HG03060 (cell line): ENCODE measurements around the gene BRD7.

Experiments used
- ATAC-seq: cut with Tn5 transposase; IDR thresholded peaks from one replicate; pipeline ENCODE4 v1.9.1; 2021; ENCODE audit warnings: low read depth, moderate number of reproducible peaks; ENCODE audit not compliant: unreplicated experiment

Gene BRD7

DNA sequence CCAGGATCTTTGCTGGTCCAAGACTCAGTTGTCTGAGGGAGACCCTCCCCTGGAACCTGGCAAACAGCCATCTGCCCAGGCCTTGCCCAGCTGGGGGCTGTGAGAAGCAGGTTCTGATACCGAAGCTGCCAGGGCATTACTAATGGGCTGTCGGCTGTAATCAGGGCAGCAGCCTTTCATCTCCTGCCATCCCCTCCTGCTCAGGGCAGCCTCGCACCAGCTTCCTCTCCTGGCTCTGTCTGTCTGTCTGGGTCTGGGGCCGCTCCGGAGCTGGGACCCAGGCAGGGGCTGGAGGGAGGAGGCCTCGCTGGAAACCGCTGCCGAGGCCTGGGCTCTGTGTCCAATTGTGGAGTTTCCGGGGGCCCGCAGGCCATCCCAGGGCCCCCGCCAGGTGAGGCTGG, 21.6 kb upstream of the BRD7 start:
- no peak for ATAC-seq

DNA sequence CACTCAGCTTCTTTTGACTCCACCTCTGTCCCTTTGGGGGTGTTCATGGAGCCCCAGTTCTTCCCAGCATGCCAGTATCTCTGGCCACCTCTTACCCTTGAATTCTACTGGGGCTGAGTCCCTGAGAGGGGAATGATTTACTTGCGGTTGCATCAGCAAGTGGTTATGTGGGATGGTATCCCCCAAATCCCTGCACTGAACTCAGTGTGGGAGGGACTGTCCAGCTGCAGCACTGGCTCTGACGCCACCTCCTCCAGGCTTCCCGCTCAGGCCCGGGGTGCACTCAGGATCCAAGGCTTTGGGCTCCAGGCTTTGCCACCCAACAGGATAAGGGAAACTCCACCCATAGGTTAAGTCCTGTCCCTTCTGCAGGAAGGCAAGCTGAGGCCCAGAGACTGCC, 21.1 kb upstream of the BRD7 start:
- ATAC-seq = no peak

DNA sequence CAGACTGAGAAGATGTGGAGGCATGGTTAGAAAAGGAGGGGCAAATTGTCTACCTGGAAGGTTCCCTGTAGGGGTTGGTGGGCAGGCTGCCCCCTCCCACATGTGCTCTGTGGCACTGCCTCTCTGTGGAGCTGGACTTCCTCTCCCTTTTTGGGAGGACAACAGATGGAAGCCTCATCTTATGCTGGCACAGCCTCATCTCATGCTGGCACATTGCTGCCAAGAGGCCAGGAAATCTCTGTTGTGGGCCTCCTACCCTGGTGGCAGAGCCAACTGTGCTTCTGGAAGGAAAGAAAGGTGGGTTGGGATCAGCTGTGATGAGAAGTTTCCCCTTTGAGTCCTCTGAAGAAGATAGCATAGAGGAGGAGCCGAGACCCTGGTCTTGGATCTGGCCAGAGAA, 19.7 kb upstream of the BRD7 start:
- no peak for ATAC-seq

DNA sequence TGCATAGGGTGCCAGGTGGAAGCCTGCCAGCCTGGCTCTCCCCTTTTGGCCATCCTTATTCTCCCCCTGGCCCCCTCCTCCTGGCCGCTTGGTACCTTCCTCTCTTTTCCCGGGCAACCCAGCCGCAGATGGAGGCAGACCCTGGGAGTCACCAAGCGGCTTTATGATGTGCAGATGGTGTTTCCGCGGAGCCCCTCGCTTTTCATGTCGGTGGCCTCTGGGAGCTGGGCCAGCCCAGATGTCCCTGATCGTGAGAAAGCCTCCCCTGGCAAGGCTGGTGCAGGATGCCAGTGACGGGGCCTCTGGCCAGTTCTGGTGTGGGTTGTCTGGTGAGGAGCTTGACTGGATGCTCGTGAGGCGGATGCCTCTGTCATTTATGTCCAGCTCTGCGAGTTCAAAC, 18.0 kb upstream of the BRD7 start:
- ATAC-seq = no peak

DNA sequence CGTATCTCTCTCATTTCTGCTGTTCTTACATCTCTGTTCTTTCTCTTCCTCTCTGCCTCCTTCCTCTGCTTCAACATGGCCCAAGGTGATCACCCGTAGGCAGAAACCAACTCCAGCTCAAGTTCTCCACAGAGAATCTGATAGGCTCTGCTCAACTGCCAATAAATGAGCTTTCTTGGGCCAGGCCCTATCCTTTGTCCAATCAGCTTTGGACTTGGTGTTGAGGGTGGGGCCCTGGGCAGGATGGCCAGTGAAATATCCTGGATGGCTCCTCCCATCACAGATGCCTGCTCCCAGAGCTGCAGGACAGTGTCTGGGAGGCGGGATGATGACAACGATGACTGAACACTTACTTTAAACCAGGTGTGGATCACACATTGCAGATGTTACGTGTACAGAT, 17.4 kb upstream of the BRD7 start:
- ATAC-seq = no peak

DNA sequence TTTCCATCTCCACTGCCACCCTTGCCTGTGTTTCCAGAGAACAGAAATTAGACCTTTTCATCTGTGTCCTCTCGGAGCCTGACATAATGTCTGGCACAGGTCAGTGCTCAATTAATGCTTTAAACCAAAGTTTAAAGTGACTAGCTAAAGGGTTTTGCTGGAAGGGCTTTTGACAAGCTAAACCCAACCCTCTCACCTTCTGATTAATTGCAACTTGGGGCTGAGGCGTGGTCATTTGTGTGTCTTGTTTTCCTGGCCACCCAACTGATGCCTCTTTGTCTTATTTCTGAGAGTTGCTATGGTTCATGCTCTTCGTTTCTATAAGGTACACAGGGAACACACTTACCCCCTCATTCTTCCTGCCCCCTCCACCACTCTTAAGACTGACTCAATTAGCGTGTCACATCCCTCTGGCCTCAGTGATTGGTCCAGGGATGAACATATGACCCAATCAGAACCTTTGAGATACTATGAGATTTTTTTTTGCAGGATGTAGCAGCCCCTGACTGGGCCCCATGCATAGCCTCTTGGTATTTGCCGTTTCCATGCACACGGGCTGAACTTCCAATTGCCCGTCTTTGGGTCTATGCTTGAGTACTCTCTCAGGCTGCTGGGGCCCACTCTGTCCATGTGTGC, 15.8 kb upstream of the BRD7 start:
- no peak for ATAC-seq

DNA sequence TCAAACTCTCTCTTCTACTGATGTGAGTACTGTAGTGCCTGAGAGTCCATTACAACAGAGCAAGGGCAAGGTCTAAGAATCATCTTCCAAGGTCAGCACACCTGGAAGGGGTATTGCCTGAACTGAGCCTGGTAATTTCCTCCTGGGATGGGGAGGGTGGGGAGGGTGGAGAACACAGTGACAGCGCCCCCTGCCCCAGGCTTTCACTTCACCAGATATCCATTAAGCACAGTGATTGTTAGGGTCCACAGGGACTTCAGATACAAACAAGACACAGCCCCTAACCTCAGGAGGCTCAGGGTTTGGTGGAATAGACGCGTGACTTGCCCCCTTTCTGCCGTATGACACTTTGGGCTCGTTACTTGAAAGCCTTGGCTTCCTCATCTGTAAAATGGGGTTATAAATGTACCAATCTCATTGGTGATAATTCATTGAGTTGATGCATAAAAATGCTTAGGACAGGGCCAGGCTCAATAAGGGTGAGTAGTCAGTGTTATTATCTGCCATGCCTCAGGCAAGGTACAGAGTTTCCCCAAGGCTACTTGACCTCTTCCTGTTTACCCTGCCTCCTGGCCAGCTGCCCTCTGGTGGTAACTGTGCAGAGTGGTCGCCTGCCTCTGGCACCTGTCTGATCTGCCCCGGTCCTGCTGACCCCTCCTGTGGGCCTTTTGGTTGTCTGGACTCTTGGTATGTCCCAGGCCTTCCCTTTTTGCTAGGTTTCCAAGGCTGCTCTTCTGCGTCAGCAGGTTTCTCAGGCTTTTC, 13.1 kb upstream of the BRD7 start:
- no peak for ATAC-seq

DNA sequence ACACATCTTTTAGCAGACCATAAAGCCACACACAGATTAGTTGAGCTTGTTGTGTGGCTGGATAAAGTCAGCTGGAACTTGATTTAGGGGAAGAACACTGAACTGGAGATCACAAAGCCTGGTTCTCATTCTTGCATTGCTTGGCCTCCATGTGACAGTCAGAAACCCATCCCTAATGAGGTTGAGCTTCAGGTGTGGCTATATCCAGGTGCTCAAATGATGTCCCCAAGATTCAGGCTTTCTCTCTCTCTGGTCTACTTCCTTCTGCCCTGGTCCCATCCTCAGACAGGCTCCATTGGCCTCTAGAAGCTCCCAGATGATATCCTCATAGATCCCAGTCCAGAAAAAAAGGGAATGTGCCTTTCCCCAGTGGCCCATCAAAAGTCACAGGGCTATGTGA, 9.6 kb upstream of the BRD7 start:
- ATAC-seq = no peak

DNA sequence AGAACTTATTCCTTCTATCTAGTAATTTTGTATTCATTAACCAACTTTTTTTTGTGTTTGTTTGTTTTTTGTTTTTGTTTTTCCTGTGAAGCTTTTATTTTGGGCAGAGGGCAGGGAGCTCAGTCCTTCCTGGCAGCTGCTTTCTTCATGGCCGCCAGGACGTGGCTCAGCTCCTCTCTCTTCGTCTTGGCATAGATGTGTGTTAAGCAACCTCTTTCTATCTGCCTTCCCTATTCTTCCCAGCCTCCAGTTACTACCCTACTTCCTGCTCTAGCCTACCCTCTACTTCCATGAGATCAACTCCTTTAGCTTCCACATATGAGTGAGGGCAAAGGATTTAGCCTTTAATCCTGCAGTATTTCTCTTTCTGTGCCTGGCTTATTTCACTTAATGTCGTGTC, 8.2 kb upstream of the BRD7 start:
- no peak for ATAC-seq

DNA sequence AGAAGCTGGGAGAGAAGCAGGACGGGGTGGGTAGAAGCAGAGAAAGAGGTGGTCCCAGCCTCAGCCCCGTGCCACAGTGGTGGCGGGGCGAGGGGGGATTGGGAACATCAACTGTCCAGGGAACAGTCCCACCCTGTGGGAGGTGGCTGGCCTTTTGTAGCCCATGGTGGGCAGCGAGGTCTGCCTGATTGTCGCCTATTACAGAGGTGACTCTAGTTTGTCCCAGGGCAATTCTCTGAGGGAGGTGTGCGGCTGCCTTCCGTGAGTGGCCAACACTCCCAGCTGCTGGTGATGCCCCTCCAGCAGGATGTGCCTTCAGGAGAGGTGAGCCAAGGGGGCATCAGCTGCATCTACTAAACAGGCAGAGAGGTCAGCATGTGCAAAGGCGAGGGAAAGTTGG, 5.0 kb upstream of the BRD7 start:
- no peak for ATAC-seq

DNA sequence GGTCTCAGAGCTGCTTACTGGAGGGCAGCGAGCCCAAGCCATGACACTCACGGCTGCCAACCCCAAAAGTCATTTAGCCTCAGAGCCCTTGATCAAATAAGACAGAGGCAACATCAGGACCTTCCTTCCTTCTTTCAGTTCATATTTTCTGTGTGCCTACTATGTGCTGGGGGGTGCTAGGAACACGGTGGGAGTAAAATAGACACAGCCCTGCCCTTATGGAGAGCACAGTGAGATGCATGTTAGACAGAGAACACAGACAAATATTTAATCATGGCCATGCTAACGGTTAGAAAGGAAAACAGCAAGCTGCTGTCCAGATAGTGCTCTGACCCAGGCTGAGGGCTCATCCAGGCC, 4.5 kb upstream of the BRD7 start:
- no peak for ATAC-seq

DNA sequence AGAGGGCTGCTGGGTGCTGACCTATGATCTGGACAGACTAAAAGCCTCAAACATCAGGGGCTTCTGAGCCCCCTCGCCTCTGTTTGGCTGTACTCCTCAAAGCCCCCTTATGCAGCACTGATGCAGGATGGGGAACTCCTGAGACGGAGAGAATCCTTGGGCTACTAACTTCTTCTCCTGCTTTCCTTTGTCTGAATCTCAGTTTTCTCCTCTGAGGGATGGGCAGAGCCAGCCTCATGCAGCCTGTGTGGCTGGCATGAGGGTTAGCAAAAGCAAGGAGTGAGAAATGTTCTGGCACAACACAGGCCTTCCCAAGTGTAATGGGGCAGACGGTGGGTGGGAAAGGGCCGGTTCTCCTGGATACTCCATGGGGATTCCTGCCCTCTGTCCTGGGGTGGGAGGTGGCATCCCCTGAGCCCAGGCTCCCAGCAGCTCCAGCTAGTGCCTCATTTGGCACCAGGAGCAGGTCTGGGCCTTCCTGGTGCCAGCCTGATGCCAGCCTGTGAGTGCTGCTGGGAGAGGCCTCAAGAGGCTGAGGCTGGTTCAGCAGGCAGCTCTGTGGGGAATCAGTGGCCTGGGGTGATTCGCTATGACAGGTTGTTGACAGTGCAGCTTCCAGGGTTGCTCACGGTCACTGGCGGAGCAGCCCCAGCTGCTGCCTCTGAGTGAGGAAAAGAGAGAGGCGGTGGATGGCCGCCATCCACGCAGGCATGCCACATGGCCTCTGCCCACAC, 4.0 kb upstream of the BRD7 start:
- ATAC-seq = no peak

DNA sequence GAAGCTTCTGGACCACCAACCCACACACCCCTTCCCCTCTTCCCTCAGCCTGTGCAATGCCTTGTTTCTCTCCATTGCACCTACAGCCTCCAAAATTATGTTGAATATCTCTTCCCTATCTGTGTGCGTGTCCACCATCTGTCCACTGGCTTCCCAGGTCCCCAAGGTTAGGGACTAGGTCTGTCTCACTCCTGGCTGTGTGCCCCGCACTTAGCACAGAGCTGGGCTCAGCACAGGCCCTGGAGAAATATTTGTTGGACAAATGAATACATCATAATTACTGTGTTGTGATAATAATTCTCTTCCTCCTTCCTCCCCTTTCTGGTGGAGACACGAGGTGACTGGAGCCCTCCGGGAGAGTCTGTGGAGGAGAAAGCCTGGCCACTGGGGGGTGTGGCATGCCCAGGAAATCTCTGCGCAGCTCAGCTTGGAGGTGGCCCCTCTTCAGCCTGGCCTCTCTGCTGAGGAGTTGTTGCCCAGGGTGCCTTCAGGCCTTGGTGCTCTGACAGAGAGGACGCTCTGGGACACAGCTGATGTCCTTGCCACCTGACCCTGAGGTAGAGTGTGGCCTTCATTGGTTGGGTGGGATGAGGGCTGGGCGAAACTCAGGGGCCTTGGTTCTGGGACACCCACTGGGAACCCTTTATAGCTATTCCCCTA, 3.3 kb upstream of the BRD7 start:
- no peak for ATAC-seq

DNA sequence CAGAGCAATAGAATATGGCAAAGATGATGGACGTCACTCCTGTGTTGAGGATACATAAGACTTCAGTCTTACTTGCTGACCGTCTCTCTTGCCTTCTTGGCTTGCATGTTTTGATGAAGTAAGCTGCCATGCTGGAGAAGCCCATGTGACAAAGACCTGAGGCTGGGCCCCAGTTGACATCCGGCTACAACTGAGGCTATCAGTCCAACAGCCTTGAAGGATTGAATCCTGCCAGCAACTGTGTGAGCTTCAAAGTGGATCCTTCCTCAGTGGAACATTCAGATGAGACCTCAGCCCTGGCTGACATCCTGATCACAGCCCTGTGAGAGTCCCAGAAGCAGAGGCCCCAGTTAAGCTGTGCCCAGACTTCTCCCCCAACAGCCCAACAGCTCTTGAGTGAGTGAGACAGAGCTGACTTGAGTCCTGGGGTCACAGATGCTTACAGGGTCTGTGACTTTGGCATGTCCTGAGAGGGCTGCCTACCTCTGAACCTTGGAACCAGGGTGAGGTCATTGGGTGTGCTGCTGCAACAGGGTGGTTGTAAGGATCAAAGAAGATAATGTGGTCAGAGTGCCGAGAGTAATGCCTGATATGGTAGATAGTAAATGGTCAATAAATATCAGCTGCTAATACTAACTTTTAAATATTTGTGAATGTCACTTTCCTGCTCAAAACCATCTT, 2.4 kb upstream of the BRD7 start:
- ATAC-seq = no peak

DNA sequence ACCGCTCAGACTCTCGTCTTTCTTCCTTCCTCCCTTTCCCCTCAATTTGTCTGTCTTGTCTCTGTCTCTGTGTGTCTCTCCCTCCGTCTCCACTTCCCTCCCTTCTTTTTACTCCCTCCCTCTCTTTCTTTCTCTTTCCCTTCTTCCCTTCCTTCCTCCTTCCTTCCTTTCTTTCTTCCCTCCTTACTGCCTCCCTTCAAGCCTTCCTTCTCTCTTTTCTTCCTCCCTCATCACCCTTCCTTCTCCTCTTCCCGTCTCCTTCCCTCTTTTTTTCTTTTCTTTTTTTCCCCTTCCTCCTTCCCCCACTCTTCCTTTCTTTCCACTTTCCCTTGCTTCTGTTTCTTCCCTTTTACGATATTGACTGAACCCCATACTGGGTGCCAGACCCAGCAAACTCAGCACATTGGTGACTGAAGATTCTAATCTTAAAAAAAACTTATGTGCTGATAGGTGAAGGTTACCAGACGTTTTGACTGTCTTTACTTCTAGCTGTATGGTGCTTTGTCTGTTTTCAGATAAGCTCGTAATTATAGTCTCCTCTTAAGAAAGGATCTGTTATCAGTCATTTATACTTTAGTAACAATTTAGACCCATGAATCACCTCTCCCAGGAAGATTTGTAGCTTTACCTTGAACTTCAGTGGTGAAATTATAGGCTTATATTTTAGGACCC, 481 bp upstream of the BRD7 start:
- no peak for ATAC-seq

DNA sequence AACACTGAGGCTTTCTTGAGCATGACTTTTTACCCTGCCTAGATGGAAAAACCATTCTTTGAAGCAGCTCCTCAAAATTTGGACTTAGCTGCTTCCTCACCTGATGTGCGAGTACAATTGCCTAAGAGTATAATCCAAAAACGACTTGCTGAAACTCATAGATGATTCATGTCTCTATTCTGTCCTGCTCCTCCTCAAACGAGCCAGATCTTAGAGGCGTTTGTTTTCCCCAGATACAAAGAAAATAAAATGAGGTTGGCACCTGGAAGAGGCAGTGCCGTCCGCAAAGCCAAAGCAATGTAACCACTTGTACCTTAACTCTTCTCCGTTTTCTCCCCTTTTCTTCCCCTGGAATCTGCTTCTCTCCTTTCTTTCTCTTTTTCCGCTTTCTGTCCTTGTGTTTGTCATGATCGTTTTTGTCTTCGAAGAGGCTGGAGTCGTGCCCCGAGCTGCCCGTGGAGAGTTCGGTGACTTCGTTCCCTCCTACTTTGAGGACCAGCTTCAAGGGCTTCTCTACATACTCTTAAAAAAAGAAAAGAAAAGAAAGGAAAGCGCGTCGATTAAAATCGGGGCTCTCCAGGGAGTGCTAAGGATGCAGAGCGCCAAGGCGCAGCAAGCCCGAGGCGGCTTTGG, 895 bp downstream of the BRD7 start:
- no peak for ATAC-seq

DNA sequence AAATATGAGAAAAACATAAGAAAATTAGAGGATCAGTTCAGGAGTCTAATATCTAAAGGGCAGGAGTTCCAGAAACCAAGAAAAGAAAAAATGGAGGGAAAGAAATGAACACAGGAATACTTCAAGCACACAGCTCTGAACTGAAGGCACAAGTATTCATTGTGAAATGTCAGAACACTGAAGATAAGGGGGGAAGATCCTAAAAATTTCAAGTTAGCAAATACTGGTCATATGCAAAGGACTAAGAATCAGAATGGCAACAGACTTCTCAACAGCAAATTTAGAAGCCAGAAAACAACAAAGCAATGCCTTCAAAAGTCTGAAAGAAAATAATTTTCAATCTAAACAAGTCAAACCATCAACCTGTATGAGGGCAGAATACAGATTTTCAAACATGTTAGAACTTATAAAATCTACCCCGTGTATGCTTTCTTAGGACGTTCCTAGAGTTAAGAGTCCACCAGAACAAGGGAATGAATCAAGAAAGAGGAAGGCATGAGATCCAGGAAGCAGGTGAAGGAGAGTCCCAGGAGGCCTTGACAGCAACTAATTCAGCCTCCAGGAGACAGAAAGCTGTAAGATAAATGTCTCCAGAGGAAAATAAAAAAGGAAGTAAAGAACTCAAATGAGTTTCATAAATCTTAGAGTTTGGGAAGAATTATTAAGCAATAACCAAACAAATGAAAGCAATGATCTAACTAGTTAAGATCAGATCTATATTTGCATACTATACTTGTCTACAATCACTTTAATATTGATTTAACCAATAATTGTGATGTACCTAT, 2.8 kb downstream of the BRD7 start:
- ATAC-seq = no peak

DNA sequence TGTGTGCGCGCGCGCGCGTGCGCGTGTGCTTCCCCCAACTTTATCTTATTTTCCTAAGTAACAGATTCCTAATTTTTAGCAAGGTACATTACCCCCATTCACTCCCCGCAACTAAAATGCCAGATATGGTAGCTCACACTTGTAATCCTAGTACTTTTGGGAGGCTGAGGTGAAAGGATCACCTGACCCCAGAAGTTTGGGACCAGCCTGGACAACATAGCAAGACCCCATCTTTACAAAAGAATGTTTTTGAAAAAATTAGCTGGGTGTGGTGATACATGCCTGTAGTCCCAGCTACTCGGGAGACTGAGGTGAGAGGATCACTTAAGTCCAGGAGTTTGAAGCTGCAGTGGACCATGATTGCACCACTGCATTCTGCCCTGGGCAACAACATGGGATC, 5.1 kb downstream of the BRD7 start:
- ATAC-seq = no peak

DNA sequence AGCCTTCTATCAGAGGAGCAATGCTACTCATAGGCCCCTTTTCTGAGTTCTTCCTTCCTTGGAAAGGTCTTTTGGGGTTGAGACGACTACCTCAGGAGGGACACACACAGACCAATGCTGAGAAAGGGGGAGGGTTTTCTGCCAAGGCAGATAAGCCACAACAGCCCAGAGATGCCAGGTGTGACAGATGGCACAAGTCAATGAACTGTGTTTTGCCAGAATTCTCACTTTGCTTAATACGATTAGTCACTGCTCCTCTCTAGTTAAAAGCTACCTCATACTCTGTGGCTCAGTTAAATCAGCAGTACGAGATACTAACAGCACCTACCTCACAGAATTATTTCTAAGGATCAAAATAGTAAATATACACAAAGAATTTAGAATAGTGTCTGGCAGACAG, 8.0 kb downstream of the BRD7 start:
- ATAC-seq = no peak
